Measurements from ENCODE around the gene PDPK1.
A peak's percentile ranks its signal among the peaks of the same experiment; 100 is the strongest.

GRCh38 chr16:2526135-2526534 is 11.7 kb upstream of the PDPK1 start:
- TF ChIP-seq POLR2A (IDR thresholded peaks at IDR 0.05), result no peak
- TF ChIP-seq, protein P1, sequence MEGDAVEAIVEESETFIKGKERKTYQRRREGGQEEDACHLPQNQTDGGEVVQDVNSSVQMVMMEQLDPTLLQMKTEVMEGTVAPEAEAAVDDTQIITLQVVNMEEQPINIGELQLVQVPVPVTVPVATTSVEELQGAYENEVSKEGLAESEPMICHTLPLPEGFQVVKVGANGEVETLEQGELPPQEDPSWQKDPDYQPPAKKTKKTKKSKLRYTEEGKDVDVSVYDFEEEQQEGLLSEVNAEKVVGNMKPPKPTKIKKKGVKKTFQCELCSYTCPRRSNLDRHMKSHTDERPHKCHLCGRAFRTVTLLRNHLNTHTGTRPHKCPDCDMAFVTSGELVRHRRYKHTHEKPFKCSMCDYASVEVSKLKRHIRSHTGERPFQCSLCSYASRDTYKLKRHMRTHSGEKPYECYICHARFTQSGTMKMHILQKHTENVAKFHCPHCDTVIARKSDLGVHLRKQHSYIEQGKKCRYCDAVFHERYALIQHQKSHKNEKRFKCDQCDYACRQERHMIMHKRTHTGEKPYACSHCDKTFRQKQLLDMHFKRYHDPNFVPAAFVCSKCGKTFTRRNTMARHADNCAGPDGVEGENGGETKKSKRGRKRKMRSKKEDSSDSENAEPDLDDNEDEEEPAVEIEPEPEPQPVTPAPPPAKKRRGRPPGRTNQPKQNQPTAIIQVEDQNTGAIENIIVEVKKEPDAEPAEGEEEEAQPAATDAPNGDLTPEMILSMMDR (IDR thresholded peaks at IDR 0.05 in 8 of 11, conservative IDR thresholded peaks at IDR 0.05 in 3 of 11), result no peak
- peak in 1 of 3 donors; percentile 50 for TF ChIP-seq POLR2AphosphoS5 (IDR thresholded peaks at IDR 0.05)

All from spleen (tissue), 7 donors.